8988T (cell line): Measurements from ENCODE around the gene RC3H2.
"Not testable (repeated sequence)": the region's sequence is repeated elsewhere in the genome, so short reads cannot be mapped to it uniquely, and the experiment has no call there.

Experiments used
- DNase-seq: peaks from one replicate; pipeline ENCODE4 v3.0.0; 2011

Gene RC3H2

DNA sequence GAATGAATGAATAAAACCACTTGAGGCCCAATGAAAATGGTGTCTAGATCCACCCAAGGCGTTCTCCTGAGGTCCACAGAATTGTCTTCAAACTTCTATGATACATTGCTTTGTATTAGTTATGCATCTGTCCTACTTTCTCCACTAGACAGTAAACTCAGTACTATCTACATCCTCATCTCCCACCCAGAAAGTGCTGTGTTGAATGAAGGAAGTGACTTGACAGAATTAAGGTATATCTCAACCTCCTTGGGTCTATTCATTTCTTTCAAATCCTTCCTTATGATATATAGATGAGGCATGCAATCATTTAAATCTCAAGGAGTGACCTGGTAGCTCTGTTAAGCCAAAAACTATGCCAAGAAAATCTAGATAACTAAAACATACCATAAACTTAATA, 61.0 kb downstream of the RC3H2 start:
- DNase-seq = no peak

DNA sequence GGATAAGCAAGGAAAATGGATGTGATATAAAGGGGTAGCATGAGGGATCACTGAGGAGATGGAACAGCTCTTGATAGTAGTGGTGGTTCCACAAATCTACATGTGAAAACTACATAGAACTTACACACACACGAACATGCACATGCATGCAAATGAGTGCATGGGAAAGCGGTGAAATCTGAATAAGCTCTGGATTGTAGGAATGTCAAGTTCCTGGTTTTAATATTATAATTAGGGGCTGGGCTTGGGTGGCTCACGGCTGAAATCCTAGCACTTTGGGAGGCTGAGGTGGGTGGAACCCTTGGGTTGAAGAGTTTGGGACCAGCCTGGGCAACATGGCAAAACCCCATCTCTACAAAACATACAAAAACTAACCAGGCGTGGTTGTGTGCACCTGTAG, 63.7 kb downstream of the RC3H2 start:
- no peak for DNase-seq

- DNase-seq = not testable (repeated sequence)
These were observed 66.7 kb downstream of the RC3H2 start for GRCh38 chr9:122838441-122838840.

- no peak for DNase-seq
These were observed 67.8 kb downstream of the RC3H2 start for GRCh38 chr9:122837266-122837850.

DNA sequence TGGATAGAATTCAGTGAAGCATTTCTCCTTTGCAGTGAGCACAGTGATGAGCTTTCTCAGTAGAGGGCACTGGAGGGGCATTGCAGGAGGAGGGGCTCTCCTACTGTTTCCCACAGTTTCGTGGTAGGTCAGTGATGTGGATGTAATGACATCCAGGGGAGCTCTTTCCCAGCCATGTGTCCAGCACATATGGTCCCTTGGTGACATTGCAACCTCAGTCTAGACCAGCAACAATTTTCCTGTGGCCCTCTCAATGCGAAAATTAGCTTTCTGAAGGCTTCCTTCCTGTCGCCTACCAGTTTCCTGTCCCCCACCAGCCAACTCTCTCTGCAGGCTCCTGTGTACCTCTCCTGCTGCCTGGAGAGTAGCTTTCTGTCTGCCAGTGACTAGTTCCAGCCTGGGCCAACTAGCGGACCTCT, 69.8 kb downstream of the RC3H2 start:
- DNase-seq = no peak

GRCh38 chr9:122832194-122832593, 73.0 kb downstream of the RC3H2 start:
- DNase-seq = no peak

- DNase-seq = not testable (repeated sequence)
These were observed 76.2 kb downstream of the RC3H2 start for GRCh38 chr9:122828965-122829284.

- no peak for DNase-seq
These were observed 77.4 kb downstream of the RC3H2 start for GRCh38 chr9:122827761-122828093.

DNA sequence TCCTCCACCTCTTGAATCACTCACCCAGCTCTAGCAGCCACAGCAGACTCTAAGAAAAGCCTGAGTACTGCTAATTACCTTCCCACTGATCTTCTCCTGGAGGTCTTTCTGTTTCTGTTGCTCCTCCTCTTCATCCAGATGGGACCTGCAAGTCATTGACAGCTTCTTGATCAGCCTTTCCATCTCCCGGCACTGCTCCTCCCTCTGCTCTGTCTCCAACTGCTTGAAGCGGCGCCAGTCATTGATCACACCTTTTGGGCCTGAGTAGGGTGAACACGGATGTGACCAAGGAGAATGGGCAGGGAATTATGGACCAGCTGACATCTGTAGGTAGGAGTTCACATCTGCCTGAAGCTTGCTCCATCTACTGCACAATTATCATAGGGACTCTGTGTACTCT, 82.2 kb downstream of the RC3H2 start:
- DNase-seq = no peak

DNA sequence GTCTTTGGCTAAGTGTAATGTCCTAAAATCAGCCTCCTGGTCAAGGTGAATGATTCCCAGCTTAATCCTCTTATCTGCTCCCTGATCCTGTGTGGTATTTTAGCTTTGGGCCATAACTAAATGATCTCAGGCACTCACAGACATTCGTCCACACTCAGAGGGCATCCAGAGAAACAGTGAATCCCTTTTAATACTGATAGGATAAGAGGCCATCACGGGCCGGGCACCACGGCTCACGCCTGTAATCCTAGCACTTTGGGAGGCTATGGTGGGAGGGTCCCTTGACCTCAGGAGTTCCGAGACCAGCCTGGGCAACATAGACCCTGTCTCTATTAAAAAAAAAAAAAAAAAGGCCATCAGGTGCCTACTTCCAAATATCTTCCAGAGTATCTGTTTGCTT, 83.1 kb downstream of the RC3H2 start:
- DNase-seq = no peak

DNA sequence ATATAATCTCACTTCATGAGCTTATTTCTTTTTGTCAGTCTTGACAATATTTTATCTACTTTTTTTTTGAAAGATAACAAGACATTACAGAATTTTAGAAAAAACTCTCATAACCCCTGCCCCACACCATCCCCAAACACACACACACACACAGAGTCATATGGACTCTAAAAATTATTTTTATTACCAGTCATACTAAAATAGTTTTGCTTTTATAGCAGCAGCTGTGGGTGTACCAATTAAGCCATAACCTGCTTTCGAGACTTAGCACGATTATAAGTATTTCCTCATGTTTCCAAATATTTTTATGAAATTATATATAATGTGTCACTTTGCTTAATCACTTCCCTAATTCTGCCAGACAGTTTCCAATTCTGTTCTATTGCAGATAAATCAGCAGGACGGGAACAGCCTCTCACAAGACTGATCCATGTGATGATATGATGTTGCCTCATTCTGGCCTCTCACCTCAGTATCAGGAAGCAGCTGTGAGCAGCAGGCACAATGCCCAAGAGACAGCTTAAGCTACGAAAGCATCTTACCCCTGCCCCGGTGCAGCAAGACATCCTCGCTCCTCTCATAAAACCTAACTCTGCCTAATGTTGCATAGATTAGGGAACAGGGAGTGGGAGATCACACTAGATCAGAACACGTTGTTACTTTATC, 83.7 kb downstream of the RC3H2 start:
- DNase-seq = no peak

GRCh38 chr9:122820490-122820845, 84.7 kb downstream of the RC3H2 start:
- no peak for DNase-seq

DNA sequence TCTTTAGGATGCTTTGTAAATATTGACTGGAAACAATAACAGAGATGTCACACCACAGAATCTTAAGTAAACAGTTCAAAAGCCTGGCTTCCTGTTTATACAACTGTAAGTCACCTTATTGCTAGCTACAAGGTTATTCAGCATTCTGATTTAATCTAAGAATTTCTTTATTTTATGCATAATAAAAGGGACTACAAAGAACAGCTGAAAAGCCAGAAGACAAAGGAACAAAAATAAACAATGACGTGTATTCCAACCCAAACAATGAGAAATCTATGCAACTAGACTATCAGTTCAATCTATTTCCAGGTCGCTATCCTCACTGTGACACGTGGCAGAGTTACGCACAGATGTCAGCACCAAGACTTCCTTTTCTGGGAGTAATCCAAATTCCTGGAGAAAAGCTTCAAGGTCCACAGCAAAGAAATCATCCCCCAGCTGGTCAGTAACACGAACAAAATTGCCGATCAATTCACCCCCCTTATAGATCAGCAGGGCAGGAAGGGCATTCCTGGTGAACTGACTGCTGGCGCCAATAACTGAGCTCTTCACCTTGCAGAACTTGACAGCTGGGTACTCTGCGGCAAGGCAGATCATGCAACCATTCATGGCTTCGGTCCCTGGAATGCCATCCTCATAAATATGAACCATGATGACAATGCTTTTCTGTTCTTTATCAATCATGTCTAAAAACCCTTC, 85.2 kb downstream of the RC3H2 start:
- no peak for DNase-seq

GRCh38 chr9:122819326-122819725, 85.8 kb downstream of the RC3H2 start:
- no peak for DNase-seq

DNA sequence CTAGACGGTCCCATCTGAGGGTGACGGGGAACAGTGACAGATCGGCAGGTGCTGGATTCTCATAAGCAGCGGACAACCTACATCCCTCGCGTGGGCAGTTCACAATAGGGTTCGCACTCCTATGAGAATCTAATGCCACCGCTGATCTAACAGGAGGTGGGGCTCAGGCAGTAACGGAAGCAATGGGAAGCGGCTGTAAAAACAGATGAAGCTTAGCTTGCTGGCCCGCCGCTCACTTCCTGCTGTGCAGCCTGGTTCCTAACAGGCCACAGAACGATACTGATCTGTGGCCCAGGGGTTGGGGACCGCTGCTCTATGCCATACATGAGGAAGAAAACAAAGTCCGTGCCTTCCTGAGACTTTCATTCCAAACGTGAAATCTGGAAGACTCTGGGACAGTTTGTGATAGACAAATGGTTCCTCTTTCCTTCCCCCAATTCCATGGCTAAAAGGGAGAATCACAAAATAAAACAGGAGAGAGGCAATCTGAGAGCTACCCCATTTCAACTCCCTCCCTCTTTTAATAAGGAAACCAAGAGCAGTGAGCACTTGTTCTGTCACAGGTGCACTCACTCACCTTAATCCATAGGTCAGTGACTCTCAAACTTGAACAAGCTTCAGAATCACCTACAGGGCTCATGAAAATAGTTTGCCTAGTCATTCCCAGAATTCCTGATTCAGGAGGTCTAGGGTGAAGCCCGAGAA, 88.8 kb downstream of the RC3H2 start:
- DNase-seq = no peak

GRCh38 chr9:122815544-122815943, 89.6 kb downstream of the RC3H2 start:
- no peak for DNase-seq

DNA sequence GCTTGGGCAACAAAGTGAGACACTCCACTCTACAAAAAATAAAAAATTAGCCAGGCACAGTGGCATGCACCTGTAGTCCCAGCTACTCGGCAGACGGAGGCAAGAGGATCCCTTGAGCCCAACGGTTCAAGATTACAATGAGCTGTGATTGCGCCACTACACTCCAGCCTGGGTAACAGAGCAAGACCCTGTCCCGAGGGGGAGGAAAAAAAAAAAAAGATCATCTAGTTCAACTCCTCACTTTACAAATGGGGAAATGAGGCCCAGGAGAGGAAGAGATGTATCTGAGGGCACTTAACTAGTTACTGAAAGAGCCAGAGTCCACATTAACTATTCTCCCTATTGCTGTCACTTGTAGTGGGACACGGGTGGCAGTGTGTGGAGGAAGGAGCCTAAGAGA, 90.6 kb downstream of the RC3H2 start:
- DNase-seq = no peak

- no peak for DNase-seq
These were observed 92.4 kb downstream of the RC3H2 start for GRCh38 chr9:122812736-122813135.

GRCh38 chr9:122810306-122810946, 94.7 kb downstream of the RC3H2 start:
- peak; percentile 38 for DNase-seq

GRCh38 chr9:122809261-122809660, 95.9 kb downstream of the RC3H2 start:
- DNase-seq = not testable (repeated sequence)

GRCh38 chr9:122808141-122808540, 97.0 kb downstream of the RC3H2 start:
- no peak for DNase-seq

GRCh38 chr9:122807271-122807900, 97.8 kb downstream of the RC3H2 start:
- no peak for DNase-seq

DNA sequence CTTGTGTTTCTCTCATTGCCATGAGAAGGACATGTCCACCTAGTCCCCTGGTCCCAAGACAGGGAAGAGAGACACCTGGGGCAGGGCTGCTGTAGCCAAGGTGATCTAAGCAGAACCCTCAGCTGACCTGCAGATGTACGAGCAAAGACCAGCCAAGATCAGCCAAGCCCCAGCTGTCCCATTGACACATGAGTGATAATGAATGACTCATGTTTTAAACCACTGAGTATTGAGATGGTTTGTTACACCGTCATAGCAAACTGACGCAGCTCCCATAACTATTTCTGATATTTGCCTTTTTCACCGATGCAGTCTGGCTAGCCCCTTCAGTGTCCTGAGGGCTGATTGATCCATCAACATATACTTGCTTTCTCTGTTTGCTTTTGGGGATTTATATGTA, 98.5 kb downstream of the RC3H2 start:
- no peak for DNase-seq
